HG02678 (cell line): ENCODE results near the gene TCIRG1.
"Not testable (repeated sequence)": the region's sequence is repeated elsewhere in the genome, so short reads cannot be mapped to it uniquely, and the experiment has no call there.

Source experiments
- ATAC-seq: cut with Tn5 transposase; IDR thresholded peaks from one replicate; pipeline ENCODE4 v1.9.1; 2021; ENCODE audit warnings: mild to moderate bottlenecking, moderate library complexity; ENCODE audit not compliant: unreplicated experiment

The TCIRG1 gene

GRCh38 chr11:68038718-68039525 lies at the start of gene TCIRG1:
Gene TCIRG1 (plus strand): TSS chr11:68039025. CDS start chr11:68041272, 2,247 bp downstream.
- no peak for ATAC-seq

GRCh38 chr11:67990546-67991346 lies 48.1 kb upstream of the TCIRG1 start:
- not testable (repeated sequence) for ATAC-seq

GRCh38 chr11:67991347-67992121 lies 47.3 kb upstream of the TCIRG1 start:
- not testable (repeated sequence) for ATAC-seq

- not testable (repeated sequence) for ATAC-seq
These were observed 45.0 kb upstream of the TCIRG1 start for GRCh38 chr11:67993821-67994220.

- ATAC-seq: not testable (repeated sequence)
These were observed 44.4 kb upstream of the TCIRG1 start for GRCh38 chr11:67994387-67994786.

GRCh38 chr11:67995129-67995528 lies 43.7 kb upstream of the TCIRG1 start:
- not testable (repeated sequence) for ATAC-seq

- ATAC-seq: not testable (repeated sequence)
These were observed 43.2 kb upstream of the TCIRG1 start for GRCh38 chr11:67995579-67995978.

- no peak for ATAC-seq
These were observed 42.8 kb upstream of the TCIRG1 start for GRCh38 chr11:67996051-67996450.

GRCh38 chr11:67996622-67997474 lies 42.0 kb upstream of the TCIRG1 start:
- no peak for ATAC-seq

- no peak for ATAC-seq
These were observed 41.3 kb upstream of the TCIRG1 start for GRCh38 chr11:67997475-67997921.

- no peak for ATAC-seq
These were observed 40.4 kb upstream of the TCIRG1 start for GRCh38 chr11:67998150-67999045.

GRCh38 chr11:67999201-67999629 lies 39.6 kb upstream of the TCIRG1 start:
- ATAC-seq: no peak

GRCh38 chr11:67999704-68000103 lies 39.1 kb upstream of the TCIRG1 start:
- no peak for ATAC-seq

- ATAC-seq: no peak
These were observed 36.3 kb upstream of the TCIRG1 start for GRCh38 chr11:68002575-68002937.

GRCh38 chr11:68002938-68003845 lies 35.6 kb upstream of the TCIRG1 start:
- ATAC-seq: peak; percentile 54

GRCh38 chr11:68003846-68004550 lies 34.8 kb upstream of the TCIRG1 start, which contains the start of gene UNC93B1:
Gene UNC93B1 (minus strand): TSS chr11:68004097. CDS start chr11:68004043, 54 bp downstream.
- peak; percentile 74 for ATAC-seq
